GM12878 (cell line): ENCODE results near the gene GARIN5A. TPM values are rescaled to one million over a fixed set of nuclear protein-coding genes. Genes with fewer than 3 reads are reported as not detected.

ENCODE experiments used
- ATF2 ChIP-seq: IDR thresholded peaks from 2 replicates; pipeline ENCODE4 v1.6.1; 2012; ENCODE audit warnings: low read length, inconsistent platforms
- BCL11A ChIP-seq: IDR thresholded peaks from 2 replicates; pipeline ENCODE4 v1.6.1; 2011; ENCODE audit warnings: low read depth, low read length
- CEBPZ ChIP-seq: fragments of 150-350 bp; IDR thresholded peaks from 2 replicates; pipeline ENCODE4 v1.6.1; 2016; ENCODE audit warnings: low read depth, low read length
- CREB1 ChIP-seq: IDR thresholded peaks from 2 replicates; pipeline ENCODE4 v1.6.1; 2012; ENCODE audit warnings: low read depth, mild to moderate bottlenecking, inconsistent platforms
- DPF2 ChIP-seq: fragments of 450-650 bp; IDR thresholded peaks from 2 replicates; pipeline ENCODE4 v1.6.1; 2017; ENCODE audit warnings: mild to moderate bottlenecking
- EP300 ChIP-seq, 2 experiments: fragments of 150-350 bp in 1 of 2; IDR thresholded peaks; 2 replicates each; pipeline ENCODE4 v1.6.1; 2011 to 2012; ENCODE audit warnings: low read depth in 2 of 2, low read length in 2 of 2, borderline replicate concordance in 1 of 2, improper control_type of control experiment in 1 of 2, inconsistent platforms in 1 of 2; ENCODE audit not compliant: control insufficient read depth in 1 of 2
- GATAD2B ChIP-seq: fragments of 450-650 bp; conservative IDR thresholded peaks from 2 replicates; pipeline ENCODE4 v1.6.1; 2017; ENCODE audit warnings: low read depth, mild to moderate bottlenecking, moderate library complexity
- IKZF2 ChIP-seq, 2 experiments: fragments of 450-650 bp; IDR thresholded peaks; 2 replicates each; pipeline ENCODE4 v1.6.1; 2017; ENCODE audit warnings: mild to moderate bottlenecking in 2 of 2, moderate library complexity in 2 of 2
- IRF5 ChIP-seq: fragments of 450-650 bp; IDR thresholded peaks from 2 replicates; pipeline ENCODE4 v1.6.1; 2017; ENCODE audit warnings: borderline replicate concordance
- NR2F1 ChIP-seq: fragments of 450-650 bp; conservative IDR thresholded peaks from 2 replicates; pipeline ENCODE4 v1.6.1; 2017; ENCODE audit warnings: mild to moderate bottlenecking
- POLR2AphosphoS5 ChIP-seq: IDR thresholded peaks from 2 replicates; pipeline ENCODE4 v1.6.1; 2011; ENCODE audit warnings: mild to moderate bottlenecking, low read length, inconsistent platforms
- RELA ChIP-seq: fragments of 450-650 bp; IDR thresholded peaks from 2 replicates; pipeline ENCODE4 v1.8.0; 2014; ENCODE audit warnings: borderline replicate concordance; ENCODE audit not compliant: partially characterized antibody
- RELB ChIP-seq: fragments of 450-650 bp; IDR thresholded peaks from 2 replicates; pipeline ENCODE4 v1.6.1; 2017; ENCODE audit warnings: low read depth, mild to moderate bottlenecking, moderate library complexity
- SMAD1 ChIP-seq: fragments of 450-650 bp; IDR thresholded peaks from 2 replicates; pipeline ENCODE4 v1.6.1; 2018; ENCODE audit warnings: mild to moderate bottlenecking, low read depth; ENCODE audit not compliant: partially characterized antibody
- SREBF2 ChIP-seq: IDR thresholded peaks from 2 replicates; pipeline ENCODE4 v1.6.1; 2012; ENCODE audit warnings: mild to moderate bottlenecking, low read length
- SRF ChIP-seq, 2 experiments: IDR thresholded peaks; 2 replicates each; pipeline ENCODE4 v1.6.1; 2011; ENCODE audit warnings: low read depth in 2 of 2, low read length in 2 of 2, mild to moderate bottlenecking in 1 of 2, moderate library complexity in 1 of 2
- SUPT20H ChIP-seq: IDR thresholded peaks from 2 replicates; pipeline ENCODE4 v1.6.1; 2011; ENCODE audit warnings: low read depth, mild to moderate bottlenecking, low read length, moderate library complexity, borderline replicate concordance; ENCODE audit not compliant: control insufficient read depth
- USF2 ChIP-seq: IDR thresholded peaks from 2 replicates; pipeline ENCODE4 v1.6.1; 2011; ENCODE audit warnings: low read depth, low read length, improper control_type of control experiment, borderline replicate concordance
- ZNF207 ChIP-seq: fragments of 450-650 bp; IDR thresholded peaks from 2 replicates; pipeline ENCODE4 v1.6.1; 2014; ENCODE audit warnings: antibody characterized with exemption, mild to moderate bottlenecking, borderline replicate concordance
- ZNF24 ChIP-seq: fragments of 450-650 bp; IDR thresholded peaks from 2 replicates; pipeline ENCODE4 v1.6.1; 2017; ENCODE audit warnings: antibody characterized with exemption, mild to moderate bottlenecking
- ZZZ3 ChIP-seq: IDR thresholded peaks from 2 replicates; pipeline ENCODE4 v1.6.1; 2011; ENCODE audit warnings: low read depth; ENCODE audit not compliant: control insufficient read depth, insufficient read length
- polyA plus RNA-seq, 11 experiments: library from polyadenylated mRNA; depleted of rRNA in 4 of 11; unstranded in 6 of 11; stranded (reverse) in 5 of 11; fragments of >200 nt; fragmentation: Nextera tagmentation in 4 of 11; fragmentation: Illumina TruSeq in 1 of 11; extraction: Ambion mirVana in 4 of 11; extraction: Trizol in 1 of 11; gene quantifications; 1 replicate in 1 of 11; 2 replicates in 10 of 11; pipeline versions ENCODE4 v1.2.1 to v1.2.3, GENCODE V29; 2011 to 2016; ENCODE audit warnings: inconsistent platforms in 2 of 11, missing spikeins in 2 of 11, low read depth in 1 of 11
- total RNA-seq, 4 experiments: library from RNA; depleted of rRNA in 3 of 4; stranded (reverse); fragments of >200 nt in 3 of 4; fragmentation: Illumina TruSeq in 1 of 4; extraction: Trizol in 1 of 4; gene quantifications; 2 replicates each; pipeline versions ENCODE4 v1.2.1 to v1.2.3, GENCODE V29; 2013 to 2021
- TF ChIP-seq, protein P1 (sequence below): IDR thresholded peaks from 2 replicates; pipeline ENCODE4 v1.6.1; 2011; ENCODE audit warnings: low read depth, mild to moderate bottlenecking, low read length, moderate library complexity, borderline replicate concordance; ENCODE audit errors: extremely low read depth

GARIN5A gene
- total and polyA plus RNA-seq, 10 of the 15 experiments (the other 5 are each of a cell fraction or from before 2014, with no cell fraction given) = 0.18 to 1.2 (median 0.24) TPM; not detected in 6

DNA sequence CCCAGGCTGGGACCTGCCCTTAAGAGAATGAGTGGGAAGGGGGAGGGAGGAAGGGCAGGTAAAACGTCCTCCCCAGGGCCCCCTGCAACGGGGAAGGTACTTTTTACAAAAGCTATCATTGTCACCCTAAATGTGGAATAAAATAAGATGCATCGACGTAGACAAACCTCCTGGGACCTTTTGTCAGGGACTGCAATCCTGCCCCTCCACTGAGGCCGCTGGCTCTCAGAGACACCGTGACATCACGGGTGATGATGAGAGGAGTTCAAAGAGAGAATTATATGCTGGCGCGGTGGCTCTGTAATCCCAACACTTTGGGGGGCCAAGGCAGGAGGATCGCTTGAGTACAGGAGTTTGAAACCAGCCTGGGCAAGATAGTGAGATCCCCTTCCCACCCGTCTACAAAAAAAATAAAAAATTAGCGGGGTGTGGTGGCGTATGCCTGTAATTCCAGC lies 45.7 kb downstream of the GARIN5A start (continued):
- TF ChIP-seq IRF5 (no peak), ZNF207 (no peak), IKZF2 (IDR thresholded peaks at IDR 0.05) (peak in 1 of 2 experiments; percentile 18; a peak in 1 of 4 replicates), GATAD2B (no peak), SUPT20H (no peak), RELA (no peak), CEBPZ (no peak), POLR2AphosphoS5 (no peak), ATF2 (peak; percentile 23; the same call in 1 of the 2 replicates), SMAD1 (no peak), SRF (IDR thresholded peaks at IDR 0.05; ENCODE audit: low read depth in 2 of 2, low read length in 2 of 2) (no peak), DPF2 (0 out of 2 replicates have a peak, but pooled peaks have one; percentile 5), BCL11A (no peak), ZZZ3 (no peak), ZNF24 (no peak), RELB (no peak), SREBF2 (no peak), CREB1 (peak; percentile 53; the same call in 1 of the 2 replicates), EP300 (IDR thresholded peaks at IDR 0.05; ENCODE audit: borderline replicate concordance in 1 of 2, control insufficient read depth in 1 of 2, low read depth in 2 of 2, low read length in 2 of 2) (no peak), NR2F1 (no peak), USF2 (no peak)
- TF ChIP-seq, protein P1, sequence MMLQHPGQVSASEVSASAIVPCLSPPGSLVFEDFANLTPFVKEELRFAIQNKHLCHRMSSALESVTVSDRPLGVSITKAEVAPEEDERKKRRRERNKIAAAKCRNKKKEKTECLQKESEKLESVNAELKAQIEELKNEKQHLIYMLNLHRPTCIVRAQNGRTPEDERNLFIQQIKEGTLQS = no peak
